DOHH2 (cell line): ENCODE data around the gene WNT3A.

ENCODE experiments used
- H3F3A ChIP-seq: fragments of 200-600 bp; sonication (generic), shearing (Covaris generic); 2 replicates; pipeline ENCODE4 v1.6.0; 2016; ENCODE audit warnings: antibody characterized with exemption, mild to moderate bottlenecking; ENCODE audit not compliant: control insufficient read depth, insufficient read depth
- H3K27ac ChIP-seq: fragments of 200-600 bp; sonication (generic); 2 replicates; pipeline ENCODE4 v1.5.1; 2014; ENCODE audit warnings: low read depth, mild to moderate bottlenecking, low read length, moderate library complexity
- H3K27me3 ChIP-seq: fragments of 200-600 bp; sonication (generic); 2 replicates; pipeline ENCODE4 v1.6.1; 2014; ENCODE audit warnings: mild to moderate bottlenecking, low read length, mixed read lengths; ENCODE audit not compliant: control insufficient read depth
- H3K36me3 ChIP-seq: fragments of 200-600 bp; sonication (generic); 2 replicates; pipeline ENCODE4 v1.6.1; 2014; ENCODE audit warnings: mild to moderate bottlenecking, low read length, moderate library complexity, mixed read lengths; ENCODE audit not compliant: control insufficient read depth
- H3K4me1 ChIP-seq: fragments of 200-600 bp; sonication (generic); 2 replicates; pipeline ENCODE4 v1.6.1; 2014; ENCODE audit warnings: mild to moderate bottlenecking, low read length, mixed read lengths; ENCODE audit not compliant: control insufficient read depth
- H3K4me2 ChIP-seq: fragments of 200-600 bp; sonication (generic); 2 replicates; pipeline ENCODE4 v1.6.0; 2014; ENCODE audit warnings: mild to moderate bottlenecking, low read length, moderate library complexity
- H3K4me3 ChIP-seq: fragments of 200-600 bp; sonication (generic); 2 replicates; pipeline ENCODE4 v1.5.1; 2014; ENCODE audit warnings: mild to moderate bottlenecking, low read length, mixed read lengths
- H3K79me2 ChIP-seq: fragments of 200-600 bp; sonication (generic); 2 replicates; pipeline ENCODE4 v1.6.1; 2014; ENCODE audit warnings: mild to moderate bottlenecking, low read length, mixed read lengths; ENCODE audit not compliant: control insufficient read depth
- H3K9me2 ChIP-seq: fragments of 200-600 bp; sonication (generic); replicated peaks from 2 replicates; pipeline ENCODE4 v1.6.1; 2014; ENCODE audit warnings: mild to moderate bottlenecking, low read length, mixed read lengths; ENCODE audit not compliant: control insufficient read depth
- H3K9me3 ChIP-seq: fragments of 200-600 bp; sonication (generic); 2 replicates; pipeline ENCODE4 v1.6.1; 2014; ENCODE audit warnings: antibody characterized with exemption, low read length, mixed read lengths; ENCODE audit not compliant: control insufficient read depth, insufficient read depth
- H4K20me1 ChIP-seq: fragments of 200-600 bp; sonication (generic); 2 replicates; pipeline ENCODE4 v1.6.0; 2014; ENCODE audit warnings: low read depth, mild to moderate bottlenecking, antibody characterized with exemption, low read length, moderate library complexity; ENCODE audit not compliant: control insufficient read depth, insufficient read depth
- CTCF ChIP-seq: fragments of 200-600 bp; sonication (generic); IDR thresholded peaks from one replicate; pipeline ENCODE4 v1.5.1; 2014; ENCODE audit warnings: antibody characterized with exemption, mild to moderate bottlenecking, low read depth, low read length; ENCODE audit not compliant: poor library complexity, severe bottlenecking
- EZH2phosphoT487 ChIP-seq: fragments of 200-600 bp; sonication (generic); IDR thresholded peaks from 2 replicates; pipeline ENCODE4 v1.6.1; 2017; ENCODE audit warnings: borderline replicate concordance, mild to moderate bottlenecking, antibody characterized with exemption, low read length, moderate library complexity, mixed read lengths

WNT3A gene

GRCh38 chr1:228001738-228002535 lies 4.9 kb upstream of the WNT3A start:
- no peak overlapping the region for H3K4me3 ChIP-seq
- no peaks in the 10 kb centered on the region for H3K9me3 ChIP-seq
- peaks cover 3% of the 10 kb centered on the region; the same call in 1 of the 2 replicates for H3K27me3 ChIP-seq
- no peak overlapping the region for H3K27ac ChIP-seq
- H3F3A ChIP-seq, result no peaks in the 10 kb centered on the region
- no peaks in the 10 kb centered on the region for H4K20me1 ChIP-seq
- H3K4me1 ChIP-seq, result no peaks in the 10 kb centered on the region
- H3K9me2 ChIP-seq, result no peaks in the 10 kb centered on the region
- H3K36me3 ChIP-seq, result no peaks in the 10 kb centered on the region
- H3K4me2 ChIP-seq, result no peak overlapping the region
- no peaks in the 10 kb centered on the region for H3K79me2 ChIP-seq
- TF ChIP-seq CTCF (no peak), EZH2phosphoT487 (no peak)

- Histone ChIP-seq H3K79me2 (no peaks in the 10 kb centered on the region), H3K9me2 (no peaks in the 10 kb centered on the region), H3K27ac (no peak overlapping the region), H3K4me3 (no peak overlapping the region), H3K27me3 (peaks cover 3% of the 10 kb centered on the region; the same call in 1 of the 2 replicates), H3F3A (no peaks in the 10 kb centered on the region), H4K20me1 (no peaks in the 10 kb centered on the region), H3K9me3 (no peaks in the 10 kb centered on the region), H3K4me2 (no peak overlapping the region), H3K4me1 (no peaks in the 10 kb centered on the region), H3K36me3 (no peaks in the 10 kb centered on the region)
- TF ChIP-seq EZH2phosphoT487 (no peak), CTCF (no peak)
Observed at GRCh38 chr1:228002792-228003191, 4.0 kb upstream of the WNT3A start.

- Histone ChIP-seq H3K4me1 (no peaks in the 10 kb centered on the region), H3K9me3 (no peaks in the 10 kb centered on the region), H4K20me1 (no peaks in the 10 kb centered on the region), H3K4me2 (no peak overlapping the region), H3K36me3 (no peaks in the 10 kb centered on the region), H3K9me2 (no peaks in the 10 kb centered on the region), H3K4me3 (no peak overlapping the region), H3F3A (no peaks in the 10 kb centered on the region), H3K79me2 (no peaks in the 10 kb centered on the region), H3K27me3 (peaks cover 3% of the 10 kb centered on the region; the same call in 1 of the 2 replicates), H3K27ac (no peak overlapping the region)
- TF ChIP-seq EZH2phosphoT487, result no peak
Observed at GRCh38 chr1:228003461-228004330, 3.1 kb upstream of the WNT3A start.
